NB4 (cell line): ENCODE data around the gene NPIPB2.

Source experiments
- CTCF ChIP-seq: IDR thresholded peaks from one replicate; pipeline ENCODE4 v1.5.1; 2012; ENCODE audit warnings: low read depth, low read length
- POLR2A ChIP-seq: IDR thresholded peaks from 2 replicates; pipeline ENCODE4 v1.6.1; 2011; ENCODE audit warnings: mild to moderate bottlenecking; ENCODE audit not compliant: insufficient read length; ENCODE audit errors: extremely low read depth

- TF ChIP-seq CTCF (no peak), POLR2A (no peak)
These were observed 51.4 kb downstream of the NPIPB2 start for GRCh38 chr16:11890231-11890965.
